SU-DHL-6 (cell line): Measurements from ENCODE around the gene HS3ST3B1.

Experiments
- H2AFZ ChIP-seq: fragments of 200-600 bp; sonication (generic); 2 replicates; pipeline ENCODE4 v1.6.1; 2014; ENCODE audit warnings: low read depth, mild to moderate bottlenecking, moderate library complexity, mixed read lengths, antibody characterized with exemption, low read length; ENCODE audit not compliant: severe bottlenecking
- H3F3A ChIP-seq: fragments of 200-600 bp; shearing (Covaris generic); 2 replicates; pipeline ENCODE4 v1.6.0; 2016; ENCODE audit warnings: antibody characterized with exemption, mild to moderate bottlenecking; ENCODE audit not compliant: insufficient read depth
- H3K27ac ChIP-seq: fragments of 200-600 bp; sonication (generic); 2 replicates; pipeline ENCODE4 v1.5.1; 2016; ENCODE audit warnings: low read depth, mild to moderate bottlenecking, low read length, moderate library complexity, mixed read lengths
- H3K27me3 ChIP-seq: fragments of 200-600 bp; sonication (generic), shearing (Covaris generic); 2 replicates; pipeline ENCODE4 v1.6.0; 2014; ENCODE audit warnings: mild to moderate bottlenecking, low read length
- H3K36me3 ChIP-seq: fragments of 200-600 bp; sonication (generic); 2 replicates; pipeline ENCODE4 v1.6.1; 2014; ENCODE audit warnings: mild to moderate bottlenecking, low read length, mixed read lengths
- H3K4me2 ChIP-seq: fragments of 300-600, 200-600 bp; shearing (Covaris generic), sonication (generic); 2 replicates; pipeline ENCODE4 v1.6.0; 2014; ENCODE audit warnings: low read length, low read depth, mild to moderate bottlenecking; ENCODE audit not compliant: poor library complexity, severe bottlenecking
- H3K4me3 ChIP-seq: fragments of 200-600 bp; sonication (generic); 2 replicates; pipeline ENCODE4 v1.5.1; 2014; ENCODE audit warnings: antibody characterized with exemption, low read length, mild to moderate bottlenecking, mixed read lengths; ENCODE audit not compliant: insufficient read depth, poor library complexity, severe bottlenecking
- H3K79me2 ChIP-seq: fragments of 200-600 bp; sonication (generic); 2 replicates; pipeline ENCODE4 v1.6.1; 2014; ENCODE audit warnings: mild to moderate bottlenecking, low read length, moderate library complexity; ENCODE audit not compliant: insufficient read depth
- H3K9ac ChIP-seq: fragments of 200-600 bp; sonication (generic); 2 replicates; pipeline ENCODE4 v1.7.0; 2014; ENCODE audit warnings: mild to moderate bottlenecking, low read length
- H3K9me2 ChIP-seq: fragments of 200-600 bp; sonication (generic); replicated peaks from 2 replicates; pipeline ENCODE4 v1.6.1; 2014; ENCODE audit warnings: low read length; ENCODE audit not compliant: insufficient read depth
- H3K9me3 ChIP-seq: fragments of 200-600 bp; sonication (generic); 2 replicates; pipeline ENCODE4 v1.6.1; 2014; ENCODE audit warnings: low read length, mixed read lengths; ENCODE audit not compliant: insufficient read depth
- H4K20me1 ChIP-seq: fragments of 200-600 bp; sonication (generic); 2 replicates; pipeline ENCODE4 v1.6.1; 2014; ENCODE audit warnings: low read depth, mild to moderate bottlenecking, antibody characterized with exemption, low read length, moderate library complexity, mixed read lengths
- CTCF ChIP-seq: fragments of 200-600 bp; sonication (generic); IDR thresholded peaks from one replicate; pipeline ENCODE4 v1.5.1; 2017; ENCODE audit warnings: antibody characterized with exemption, mild to moderate bottlenecking, low read length, moderate library complexity; ENCODE audit not compliant: insufficient read depth, poor library complexity, severe bottlenecking
- EZH2phosphoT487 ChIP-seq: fragments of 200-600 bp; sonication (generic), shearing (Covaris generic); conservative IDR thresholded peaks from 2 replicates; pipeline ENCODE4 v1.6.1; 2018; ENCODE audit warnings: mild to moderate bottlenecking, antibody characterized with exemption, low read length, moderate library complexity, mixed read lengths

The HS3ST3B1 gene

GRCh38 chr17:14323522-14323981 lies 22.7 kb downstream of the HS3ST3B1 start:
- Histone ChIP-seq H3K36me3 (no peaks in the 10 kb centered on the region), H3K79me2 (no peaks in the 10 kb centered on the region), H3K9ac (no peak overlapping the region), H3F3A (no peaks in the 10 kb centered on the region), H3K4me2 (no peak overlapping the region), H3K9me3 (no peaks in the 10 kb centered on the region), H4K20me1 (no peaks in the 10 kb centered on the region), H3K27me3 (no peaks in the 10 kb centered on the region), H3K27ac (no peak overlapping the region), H2AFZ (no peak overlapping the region), H3K9me2 (no peaks in the 10 kb centered on the region), H3K4me3 (no peak overlapping the region)
- no peak for TF ChIP-seq CTCF
- TF ChIP-seq EZH2phosphoT487: no peak

- Histone ChIP-seq H3K36me3 (no peaks in the 10 kb centered on the region), H3K9me2 (no peaks in the 10 kb centered on the region), H3K79me2 (no peaks in the 10 kb centered on the region), H3K9ac (no peak overlapping the region), H3K9me3 (no peaks in the 10 kb centered on the region), H3K4me3 (no peak overlapping the region), H3K4me2 (no peak overlapping the region), H3K27ac (no peak overlapping the region), H3F3A (no peaks in the 10 kb centered on the region), H4K20me1 (no peaks in the 10 kb centered on the region), H2AFZ (no peak overlapping the region), H3K27me3 (no peaks in the 10 kb centered on the region)
- TF ChIP-seq CTCF (no peak), EZH2phosphoT487 (no peak)
Observed at GRCh38 chr17:14325618-14326167, 24.8 kb downstream of the HS3ST3B1 start.

GRCh38 chr17:14329900-14330491 lies 29.1 kb downstream of the HS3ST3B1 start:
- Histone ChIP-seq H3K4me2 (no peak overlapping the region), H3K4me3 (no peak overlapping the region), H2AFZ (no peak overlapping the region), H3K79me2 (no peaks in the 10 kb centered on the region), H3K27ac (no peak overlapping the region), H3K9me3 (no peaks in the 10 kb centered on the region), H3K27me3 (no peaks in the 10 kb centered on the region), H3K9me2 (no peaks in the 10 kb centered on the region), H3K9ac (no peak overlapping the region), H3F3A (no peaks in the 10 kb centered on the region), H3K36me3 (no peaks in the 10 kb centered on the region), H4K20me1 (no peaks in the 10 kb centered on the region)
- TF ChIP-seq CTCF (no peak), EZH2phosphoT487 (no peak)
